ENCODE measurements around the gene LPAR3. TPM values are rescaled to one million over a fixed set of nuclear protein-coding genes. Genes with fewer than 3 reads are reported as not detected.

LPAR3 gene
- total and polyA plus RNA-seq, 2 experiments from 2014 or later: 0.32 TPM; not detected in 1

- TF ChIP-seq EZH2 (IDR thresholded peaks at IDR 0.05; ENCODE audit: insufficient read depth, poor library complexity, severe bottlenecking) (no peak), EZH2phosphoT487 (IDR thresholded peaks at IDR 0.05; ENCODE audit: insufficient read depth, low read depth) (no peak)
- Histone ChIP-seq H3K27me3 (replicated peaks; ENCODE audit: insufficient read depth) (peaks cover 7% of the 10 kb centered on the region; the same call in 1 of the 2 replicates), H3K36me3 (ENCODE audit: low read depth) (no peaks in the 10 kb centered on the region), H3K4me1 (ENCODE audit: insufficient read depth) (no peaks in the 10 kb centered on the region), H3K4me2 (ENCODE audit: unreplicated experiment) (no peak overlapping the region), H2AFZ (no peak overlapping the region), H3K9ac (no peak overlapping the region), H3K27ac (no peak overlapping the region), H3K4me3 (no peak overlapping the region), H3F3A (ENCODE audit: insufficient read depth) (no peaks in the 10 kb centered on the region), H3K79me2 (ENCODE audit: insufficient read depth) (no peaks in the 10 kb centered on the region), H3K9me2 (ENCODE audit: insufficient read depth) (no peaks in the 10 kb centered on the region), H3K9me3 (ENCODE audit: low read depth) (no peaks in the 10 kb centered on the region), H4K20me1 (ENCODE audit: insufficient read depth) (no peaks in the 10 kb centered on the region)
- no peak for DNase-seq
- WGBS, 2 experiments (ENCODE audit: low coverage in 1 of 2, low lambda C conversion rate in 2 of 2, missing lambda C conversion rate in 2 of 2): 71 to 76% methylated on average over 4 of the region's 4 CpGs
- in situ Hi-C loops (cut with MboI): loop anchor here (10.0 to 25.0 kb wide), 3 partner anchors 166 to 443 kb away; partner anchors contain the start of gene RPF1
Measured at GRCh38 chr1:84930329-84930728, 37.3 kb upstream of the LPAR3 start.

GRCh38 chr1:84929581-84929980, 36.6 kb upstream of the LPAR3 start:
- Histone ChIP-seq H3K9me3 (ENCODE audit: low read depth) (no peaks in the 10 kb centered on the region), H3K27ac (no peak overlapping the region), H3F3A (ENCODE audit: insufficient read depth) (no peaks in the 10 kb centered on the region), H3K36me3 (ENCODE audit: low read depth) (no peaks in the 10 kb centered on the region), H3K79me2 (ENCODE audit: insufficient read depth) (no peaks in the 10 kb centered on the region), H3K4me2 (ENCODE audit: unreplicated experiment) (no peak overlapping the region), H3K9me2 (ENCODE audit: insufficient read depth) (no peaks in the 10 kb centered on the region), H4K20me1 (ENCODE audit: insufficient read depth) (no peaks in the 10 kb centered on the region), H3K9ac (no peak overlapping the region), H2AFZ (no peak overlapping the region), H3K4me3 (no peak overlapping the region), H3K27me3 (replicated peaks; ENCODE audit: insufficient read depth) (peaks cover 7% of the 10 kb centered on the region; the same call in 1 of the 2 replicates), H3K4me1 (ENCODE audit: insufficient read depth) (no peaks in the 10 kb centered on the region)
- 66 to 71% methylated on average over 1 of the region's 1 CpG for WGBS, 2 experiments (ENCODE audit: low coverage in 1 of 2, low lambda C conversion rate in 2 of 2, missing lambda C conversion rate in 2 of 2)
- DNase-seq: no peak
- in situ Hi-C loops (cut with MboI): loop anchor here (25.0 kb wide), 2 partner anchors 292 to 442 kb away; partner anchors contain the start of gene RPF1
- TF ChIP-seq EZH2 (IDR thresholded peaks at IDR 0.05; ENCODE audit: insufficient read depth, poor library complexity, severe bottlenecking) (no peak), EZH2phosphoT487 (IDR thresholded peaks at IDR 0.05; ENCODE audit: insufficient read depth, low read depth) (no peak)

GRCh38 chr1:84928979-84929378, 36.0 kb upstream of the LPAR3 start:
- no peak overlapping the region for H3K4me2 ChIP-seq (ENCODE audit: unreplicated experiment)
- H3K4me3 ChIP-seq: no peak overlapping the region
- no peaks in the 10 kb centered on the region for H3F3A ChIP-seq (ENCODE audit: insufficient read depth)
- in situ Hi-C loops (cut with MboI): loop anchor here (25.0 kb wide), 2 partner anchors 292 to 442 kb away; partner anchors contain the start of gene RPF1
- no peaks in the 10 kb centered on the region for H4K20me1 ChIP-seq (ENCODE audit: insufficient read depth)
- no peaks in the 10 kb centered on the region for H3K36me3 ChIP-seq (ENCODE audit: low read depth)
- no peak overlapping the region for H2AFZ ChIP-seq
- peaks cover 7% of the 10 kb centered on the region; the same call in 1 of the 2 replicates for H3K27me3 ChIP-seq (replicated peaks; ENCODE audit: insufficient read depth)
- H3K9me3 ChIP-seq (ENCODE audit: low read depth): no peaks in the 10 kb centered on the region
- H3K9ac ChIP-seq: no peak overlapping the region
- H3K79me2 ChIP-seq (ENCODE audit: insufficient read depth): no peaks in the 10 kb centered on the region
- no peak for TF ChIP-seq EZH2 (IDR thresholded peaks at IDR 0.05; ENCODE audit: insufficient read depth, poor library complexity, severe bottlenecking)
- no peak for TF ChIP-seq EZH2phosphoT487 (IDR thresholded peaks at IDR 0.05; ENCODE audit: insufficient read depth, low read depth)
- WGBS, 2 experiments (ENCODE audit: low coverage in 1 of 2, low lambda C conversion rate in 2 of 2, missing lambda C conversion rate in 2 of 2): 82 to 83% methylated on average over 4 of the region's 4 CpGs
- DNase-seq: no peak
- no peaks in the 10 kb centered on the region for H3K4me1 ChIP-seq (ENCODE audit: insufficient read depth)
- no peak overlapping the region for H3K27ac ChIP-seq
- H3K9me2 ChIP-seq (ENCODE audit: insufficient read depth): no peaks in the 10 kb centered on the region

GRCh38 chr1:84923317-84923716, 30.3 kb upstream of the LPAR3 start:
- H3K9ac ChIP-seq: no peak overlapping the region
- no peaks in the 10 kb centered on the region for H3K9me3 ChIP-seq (ENCODE audit: low read depth)
- no peaks in the 10 kb centered on the region for H3F3A ChIP-seq (ENCODE audit: insufficient read depth)
- H2AFZ ChIP-seq: no peak overlapping the region
- H4K20me1 ChIP-seq (ENCODE audit: insufficient read depth): no peaks in the 10 kb centered on the region
- no peaks in the 10 kb centered on the region for H3K4me1 ChIP-seq (ENCODE audit: insufficient read depth)
- 70 to 75% methylated on average over 3 of the region's 3 CpGs for WGBS, 2 experiments (ENCODE audit: low coverage in 1 of 2, low lambda C conversion rate in 2 of 2, missing lambda C conversion rate in 2 of 2)
- H3K79me2 ChIP-seq (ENCODE audit: insufficient read depth): no peaks in the 10 kb centered on the region
- no peak for TF ChIP-seq EZH2 (IDR thresholded peaks at IDR 0.05; ENCODE audit: insufficient read depth, poor library complexity, severe bottlenecking)
- in situ Hi-C loops (cut with MboI): no loop called here
- no peaks in the 10 kb centered on the region for H3K36me3 ChIP-seq (ENCODE audit: low read depth)
- DNase-seq: no peak
- no peak overlapping the region for H3K4me2 ChIP-seq (ENCODE audit: unreplicated experiment)
- H3K27ac ChIP-seq: no peak overlapping the region
- no peaks in the 10 kb centered on the region for H3K27me3 ChIP-seq (replicated peaks; ENCODE audit: insufficient read depth)
- no peak overlapping the region for H3K4me3 ChIP-seq
- no peaks in the 10 kb centered on the region for H3K9me2 ChIP-seq (ENCODE audit: insufficient read depth)

- Histone ChIP-seq H3K9me2 (ENCODE audit: insufficient read depth) (no peaks in the 10 kb centered on the region), H2AFZ (no peak overlapping the region), H3K9ac (no peak overlapping the region), H3K27ac (no peak overlapping the region), H3F3A (ENCODE audit: insufficient read depth) (no peaks in the 10 kb centered on the region), H3K4me2 (ENCODE audit: unreplicated experiment) (no peak overlapping the region), H4K20me1 (ENCODE audit: insufficient read depth) (no peaks in the 10 kb centered on the region), H3K4me1 (ENCODE audit: insufficient read depth) (no peaks in the 10 kb centered on the region), H3K4me3 (no peak overlapping the region), H3K79me2 (ENCODE audit: insufficient read depth) (no peaks in the 10 kb centered on the region), H3K27me3 (replicated peaks; ENCODE audit: insufficient read depth) (no peaks in the 10 kb centered on the region), H3K36me3 (ENCODE audit: low read depth) (no peaks in the 10 kb centered on the region), H3K9me3 (ENCODE audit: low read depth) (no peaks in the 10 kb centered on the region)
- no peak for DNase-seq
- in situ Hi-C loops (cut with MboI): no loop called here
- 100% methylated on average over 1 of the region's 1 CpG for WGBS, 2 experiments (ENCODE audit: low coverage in 1 of 2, low lambda C conversion rate in 2 of 2, missing lambda C conversion rate in 2 of 2)
- TF ChIP-seq EZH2phosphoT487 (IDR thresholded peaks at IDR 0.05; ENCODE audit: insufficient read depth, low read depth): no peak
Measured at GRCh38 chr1:84920159-84920558, 27.2 kb upstream of the LPAR3 start.
